Osteocyte (in vitro differentiated cells): ENCODE data around the gene PCGF6. TPM values are rescaled to one million over a fixed set of nuclear protein-coding genes. Genes with fewer than 3 reads are reported as not detected.

ENCODE experiments used
- DNase-seq: peaks from one replicate; pipeline ENCODE4 v3.0.0; 2021; ENCODE audit warnings: mixed read lengths; ENCODE audit not compliant: unreplicated experiment; ENCODE audit errors: extremely low spot score
- H3K27ac Mint-ChIP-seq: one replicate; pipeline ENCODE4 v1.8.0; 2021; ENCODE audit warnings: mild to moderate bottlenecking, mixed read lengths; ENCODE audit not compliant: unreplicated experiment
- H3K27me3 Mint-ChIP-seq: one replicate; pipeline ENCODE4 v1.8.0; 2021; ENCODE audit warnings: mixed read lengths; ENCODE audit not compliant: unreplicated experiment
- H3K36me3 Mint-ChIP-seq: one replicate; pipeline ENCODE4 v1.8.0; 2021; ENCODE audit warnings: mixed read lengths; ENCODE audit not compliant: unreplicated experiment
- H3K4me1 Mint-ChIP-seq: one replicate; pipeline ENCODE4 v1.8.0; 2021; ENCODE audit warnings: mixed read lengths; ENCODE audit not compliant: unreplicated experiment
- H3K4me3 Mint-ChIP-seq: one replicate; pipeline ENCODE4 v1.8.0; 2021; ENCODE audit warnings: mild to moderate bottlenecking, moderate library complexity, mixed read lengths; ENCODE audit not compliant: unreplicated experiment
- H3K9me3 Mint-ChIP-seq: one replicate; pipeline ENCODE4 v1.8.0; 2021; ENCODE audit warnings: mixed read lengths; ENCODE audit not compliant: unreplicated experiment
- CTCF ChIP-seq: fragments of 200-600 bp; sonication (generic); IDR thresholded peaks from 2 replicates; pipeline ENCODE4 v1.5.0; 2021; ENCODE audit warnings: antibody characterized with exemption, mild to moderate bottlenecking, moderate library complexity
- total RNA-seq: library from RNA; stranded (reverse); gene quantifications from 2 replicates; pipeline ENCODE4 v1.2.1, GENCODE V29; 2021

PCGF6 gene
- total RNA-seq, 1 donor from 2014 or later = 12.3 TPM

- no peak for DNase-seq
- no peak overlapping the region for H3K4me3 Mint-ChIP-seq
- H3K36me3 Mint-ChIP-seq = peaks cover 2% of the 10 kb centered on the region
- H3K9me3 Mint-ChIP-seq = no peaks in the 10 kb centered on the region
- H3K27me3 Mint-ChIP-seq = no peaks in the 10 kb centered on the region
- H3K4me1 Mint-ChIP-seq = peaks cover 13% of the 10 kb centered on the region
- no peak for TF ChIP-seq CTCF
- no peak overlapping the region for H3K27ac Mint-ChIP-seq
These were observed 2.3 kb upstream of the PCGF6 start for GRCh38 chr10:103353281-103353680.

GRCh38 chr10:103350175-103350516, 794 bp downstream of the PCGF6 start:
- DNase-seq = no peak
- H3K9me3 Mint-ChIP-seq = no peaks in the 10 kb centered on the region
- H3K27ac Mint-ChIP-seq = peak overlapping the region; percentile 93
- H3K4me1 Mint-ChIP-seq = peaks cover 13% of the 10 kb centered on the region
- H3K4me3 Mint-ChIP-seq = peak overlapping the region; percentile 95
- TF ChIP-seq CTCF = no peak
- no peaks in the 10 kb centered on the region for H3K27me3 Mint-ChIP-seq
- peaks cover 12% of the 10 kb centered on the region for H3K36me3 Mint-ChIP-seq

GRCh38 chr10:103336370-103336769, 14.6 kb downstream of the PCGF6 start:
- H3K27me3 Mint-ChIP-seq = no peaks in the 10 kb centered on the region
- no peak overlapping the region for H3K4me3 Mint-ChIP-seq
- no peak overlapping the region for H3K27ac Mint-ChIP-seq
- no peak for TF ChIP-seq CTCF
- DNase-seq = peak; percentile 21
- no peaks in the 10 kb centered on the region for H3K4me1 Mint-ChIP-seq
- H3K9me3 Mint-ChIP-seq = no peaks in the 10 kb centered on the region
- H3K36me3 Mint-ChIP-seq = peaks cover 6% of the 10 kb centered on the region

- Mint-ChIP-seq H3K27ac (no peak overlapping the region), H3K4me3 (no peak overlapping the region), H3K9me3 (no peaks in the 10 kb centered on the region), H3K4me1 (no peaks in the 10 kb centered on the region), H3K36me3 (peaks cover 8% of the 10 kb centered on the region), H3K27me3 (no peaks in the 10 kb centered on the region)
- no peak for TF ChIP-seq CTCF
- no peak for DNase-seq
These were observed 16.4 kb downstream of the PCGF6 start for GRCh38 chr10:103334567-103334966.

GRCh38 chr10:103333934-103334520, 16.9 kb downstream of the PCGF6 start:
- Mint-ChIP-seq H3K4me1 (no peaks in the 10 kb centered on the region), H3K27ac (no peak overlapping the region), H3K4me3 (no peak overlapping the region), H3K9me3 (no peaks in the 10 kb centered on the region), H3K36me3 (peaks cover 8% of the 10 kb centered on the region), H3K27me3 (no peaks in the 10 kb centered on the region)
- DNase-seq = no peak
- peak; percentile 71 for TF ChIP-seq CTCF
